DLD1 (cell line): ENCODE data around the gene PLXNB3.
"Not testable (repeated sequence)": the region's sequence is repeated elsewhere in the genome, so short reads cannot be mapped to it uniquely, and the experiment has no call there.

Source experiments
- in situ Hi-C: cut with HindIII; loops from 2 replicates; pipeline ENCODE4 v1.10.0; 2017; ENCODE audit warnings: low sequenced_read_pairs

Gene PLXNB3

DNA sequence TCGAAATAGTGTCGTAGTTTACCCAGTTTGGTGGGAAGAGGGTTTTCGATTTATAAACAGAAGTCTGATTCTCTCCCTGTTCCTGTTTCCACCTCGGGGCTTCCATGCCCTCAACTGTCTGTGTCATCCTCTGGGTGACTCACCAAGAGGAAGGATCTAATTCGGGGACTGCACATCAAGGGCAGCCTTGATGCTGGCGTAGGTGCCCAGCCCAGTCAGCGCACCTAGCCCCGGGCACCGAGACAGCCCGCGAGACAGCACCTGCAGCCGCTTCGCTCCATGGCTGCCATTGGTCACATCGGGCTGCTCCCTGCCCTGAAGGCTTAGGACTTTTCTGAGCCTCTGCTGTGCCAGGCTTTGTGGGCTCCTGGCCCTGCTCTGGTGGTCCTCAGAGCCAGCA lies 31.6 kb upstream of the PLXNB3 start:
- in situ Hi-C loops: no loop called here

- in situ Hi-C loops: no loop called here
Measured at GRCh38 chrX:153733651-153734240, 30.3 kb upstream of the PLXNB3 start.

GRCh38 chrX:153734871-153735270 lies 29.2 kb upstream of the PLXNB3 start:
- in situ Hi-C loops: no loop called here

GRCh38 chrX:153735274-153735673 lies 28.8 kb upstream of the PLXNB3 start:
- in situ Hi-C loops: no loop called here

DNA sequence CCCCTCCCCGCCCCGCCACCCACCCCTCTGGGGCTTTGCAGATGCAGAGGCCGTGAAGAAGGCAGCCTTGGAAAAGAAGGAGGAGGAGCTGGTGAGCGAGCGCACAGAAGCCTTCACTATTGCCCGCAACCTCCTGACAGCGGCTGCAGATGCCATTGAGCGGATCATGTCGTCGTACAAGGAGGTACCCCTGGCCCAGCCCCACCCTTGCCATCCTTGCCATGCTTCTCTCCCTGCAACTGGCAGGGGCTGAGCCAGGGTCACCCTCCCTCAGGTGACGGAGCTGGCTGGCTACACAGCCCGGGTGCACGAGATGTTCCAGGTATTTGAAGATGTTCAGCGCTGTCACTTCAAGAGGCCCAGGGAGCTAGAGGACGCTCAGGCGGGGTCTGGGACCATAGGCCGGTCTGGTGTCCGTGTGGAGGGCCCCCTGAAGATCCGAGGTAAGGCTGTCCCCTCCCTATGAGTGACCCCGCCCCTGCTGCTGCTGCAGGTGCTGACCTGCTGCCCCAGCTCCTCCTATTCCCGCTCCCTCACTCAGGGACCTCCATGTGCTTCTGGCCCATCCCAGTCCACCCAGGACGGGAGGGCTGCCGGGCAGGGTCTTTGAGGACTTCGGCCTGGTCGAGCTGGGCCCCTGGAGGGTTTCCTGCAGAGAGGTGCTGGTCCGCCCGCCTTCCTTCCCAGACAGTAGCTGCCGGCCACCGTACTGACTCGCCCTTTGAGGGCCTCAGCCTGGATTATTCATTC lies 27.8 kb upstream of the PLXNB3 start:
- in situ Hi-C loops: no loop called here

DNA sequence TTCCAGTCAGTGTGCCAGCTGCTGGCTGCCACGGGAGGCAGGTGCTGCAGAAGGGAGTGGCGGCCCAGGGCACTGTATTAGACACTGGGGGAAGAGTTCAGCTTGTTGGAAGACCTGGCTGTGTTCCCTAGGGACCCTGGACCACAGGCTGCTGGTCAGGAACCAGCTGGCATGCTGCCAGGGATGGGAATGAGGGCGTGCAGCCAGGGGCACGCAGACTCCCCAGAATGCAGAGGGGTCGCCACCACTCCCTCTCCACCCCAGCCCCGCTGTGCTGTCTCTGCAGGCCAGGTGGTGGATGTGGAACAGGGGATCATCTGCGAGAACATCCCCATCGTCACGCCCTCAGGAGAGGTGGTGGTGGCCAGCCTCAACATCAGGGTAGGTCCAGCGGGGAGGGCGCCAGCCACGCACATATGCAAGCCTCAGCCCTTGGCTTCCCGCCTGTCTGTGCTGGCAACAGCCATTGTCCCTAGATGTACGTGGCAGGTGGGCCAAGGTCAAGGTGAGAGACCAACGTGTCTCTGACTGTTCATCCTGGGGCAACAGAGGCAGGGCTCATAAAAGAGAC lies 27.1 kb upstream of the PLXNB3 start:
- in situ Hi-C loops: no loop called here

GRCh38 chrX:153738056-153738605 lies 25.9 kb upstream of the PLXNB3 start:
- in situ Hi-C loops: no loop called here

DNA sequence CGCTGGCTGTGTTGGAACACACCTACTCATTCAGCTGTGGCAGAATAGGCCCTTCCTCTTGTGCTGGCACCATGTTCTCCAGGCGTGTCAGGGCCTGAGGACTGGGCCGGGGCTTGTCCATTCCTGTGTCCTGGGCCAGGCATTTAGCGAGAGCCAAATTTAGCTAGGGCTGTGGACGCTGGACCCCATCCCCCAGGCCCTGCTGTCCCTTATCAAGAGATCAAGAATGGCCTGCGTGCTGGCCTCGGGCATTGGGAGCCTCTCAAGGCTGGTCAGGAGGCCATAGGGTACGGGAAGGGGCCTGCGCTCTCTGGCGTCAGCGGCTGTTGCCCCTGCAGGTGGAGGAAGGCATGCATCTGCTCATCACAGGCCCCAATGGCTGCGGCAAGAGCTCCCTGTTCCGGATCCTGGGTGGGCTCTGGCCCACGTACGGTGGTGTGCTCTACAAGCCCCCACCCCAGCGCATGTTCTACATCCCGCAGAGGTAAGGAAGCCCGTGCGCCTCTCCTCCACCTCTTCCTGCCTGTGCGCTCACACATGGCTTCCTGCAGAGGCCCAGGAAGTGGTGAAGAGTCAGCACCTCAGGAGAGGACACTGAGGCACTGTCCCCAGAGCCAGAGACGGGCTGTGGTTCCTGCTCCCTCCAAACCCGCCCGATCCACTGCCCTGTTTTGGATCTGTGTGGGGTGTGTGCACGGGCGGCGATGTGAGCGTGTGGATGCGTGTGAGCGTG lies 24.1 kb upstream of the PLXNB3 start:
- in situ Hi-C loops: no loop called here

GRCh38 chrX:153740631-153741222 lies 23.3 kb upstream of the PLXNB3 start:
- in situ Hi-C loops: no loop called here

DNA sequence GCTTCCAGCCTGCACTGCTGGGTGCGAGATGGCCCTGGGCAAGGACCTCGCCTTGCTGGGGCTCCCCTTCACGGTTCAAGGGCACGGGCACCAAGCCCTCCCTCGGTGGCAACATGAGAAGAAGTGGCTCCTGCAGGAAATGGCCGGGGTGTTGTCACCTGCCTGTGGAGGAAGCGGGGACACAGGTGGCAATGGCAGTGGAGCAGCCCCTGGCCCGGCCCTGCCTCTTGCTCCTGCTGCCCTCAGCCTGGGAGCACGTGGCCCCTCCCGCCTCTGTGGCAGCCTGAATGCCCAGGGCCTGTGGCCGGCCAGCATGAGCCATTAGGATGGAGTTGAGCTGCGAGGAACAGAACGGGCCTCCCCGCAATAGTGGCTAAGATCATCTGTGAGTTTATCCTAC lies 22.6 kb upstream of the PLXNB3 start:
- in situ Hi-C loops: no loop called here

DNA sequence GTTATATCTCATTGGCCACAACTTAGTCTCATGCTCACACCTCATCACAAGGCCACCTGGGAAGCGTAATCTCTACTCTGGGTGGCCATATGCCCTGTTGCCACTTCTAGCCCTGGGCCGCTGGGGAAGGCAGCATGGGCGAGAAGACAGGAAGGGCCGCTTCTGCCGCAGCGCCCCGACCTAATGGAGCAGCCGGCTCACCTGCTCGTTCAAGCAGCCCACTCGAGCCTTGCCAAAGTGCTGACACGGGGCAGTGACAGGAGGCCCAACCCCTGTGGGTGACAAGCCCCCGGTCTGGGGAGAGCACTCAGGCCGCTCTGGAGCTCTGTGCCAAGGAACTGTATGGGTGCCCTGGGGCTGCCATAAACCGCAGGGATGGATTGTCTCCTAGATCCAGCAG lies 21.9 kb upstream of the PLXNB3 start:
- in situ Hi-C loops: not testable (repeated sequence)

GRCh38 chrX:153742796-153743467 lies 21.1 kb upstream of the PLXNB3 start:
- in situ Hi-C loops: not testable (repeated sequence)

DNA sequence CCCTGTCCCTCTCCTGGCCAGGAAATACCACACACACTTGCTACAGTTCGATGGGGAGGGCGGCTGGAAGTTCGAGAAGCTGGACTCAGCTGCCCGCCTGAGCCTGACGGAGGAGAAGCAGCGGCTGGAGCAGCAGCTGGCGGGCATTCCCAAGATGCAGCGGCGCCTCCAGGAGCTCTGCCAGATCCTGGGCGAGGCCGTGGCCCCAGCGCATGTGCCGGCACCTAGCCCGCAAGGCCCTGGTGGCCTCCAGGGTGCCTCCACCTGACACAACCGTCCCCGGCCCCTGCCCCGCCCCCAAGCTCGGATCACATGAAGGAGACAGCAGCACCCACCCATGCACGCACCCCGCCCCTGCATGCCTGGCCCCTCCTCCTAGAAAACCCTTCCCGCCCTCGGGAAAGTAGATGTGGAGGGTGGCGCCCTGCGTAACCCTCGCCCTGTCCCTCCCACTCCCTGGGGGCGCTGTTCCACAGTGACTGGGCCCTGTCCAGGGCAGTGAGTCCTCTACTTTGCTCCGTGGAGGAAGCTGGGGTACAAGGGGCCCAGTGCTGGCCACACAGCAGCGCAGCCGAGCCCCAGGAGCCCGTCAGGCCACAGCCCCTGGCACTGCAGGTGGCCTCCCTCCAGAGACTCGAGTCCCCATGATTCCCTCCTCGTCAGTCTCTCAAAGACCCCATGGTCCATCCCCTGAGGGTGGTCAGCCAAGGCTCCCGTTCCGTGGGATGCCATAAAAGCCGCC lies 20.4 kb upstream of the PLXNB3 start:
- in situ Hi-C loops: not testable (repeated sequence)

GRCh38 chrX:153744210-153745066 lies 19.6 kb upstream of the PLXNB3 start:
- in situ Hi-C loops: no loop called here

- in situ Hi-C loops: not testable (repeated sequence)
Measured at GRCh38 chrX:153745067-153745433, 19.0 kb upstream of the PLXNB3 start.

GRCh38 chrX:153746359-153746758 lies 17.7 kb upstream of the PLXNB3 start:
- in situ Hi-C loops: no loop called here

DNA sequence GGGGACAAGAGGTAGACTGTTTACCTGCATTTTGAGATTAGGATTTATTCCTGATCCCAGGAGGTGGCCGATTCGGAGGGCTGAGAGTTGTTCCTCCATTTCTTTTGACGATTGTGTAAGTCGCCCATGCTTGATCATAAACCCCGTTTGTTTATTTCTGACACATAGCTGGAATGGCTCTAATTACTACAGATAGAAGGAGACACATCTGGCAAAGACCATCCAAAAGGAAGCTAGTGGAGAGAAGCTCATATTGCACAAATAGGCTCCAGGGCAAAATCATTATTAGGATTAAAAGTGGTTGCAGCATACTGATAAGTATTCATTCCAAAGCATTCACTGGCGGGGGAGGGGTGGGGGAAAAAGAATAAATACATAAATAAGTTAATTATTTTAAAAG lies 17.1 kb upstream of the PLXNB3 start:
- in situ Hi-C loops: not testable (repeated sequence)

DNA sequence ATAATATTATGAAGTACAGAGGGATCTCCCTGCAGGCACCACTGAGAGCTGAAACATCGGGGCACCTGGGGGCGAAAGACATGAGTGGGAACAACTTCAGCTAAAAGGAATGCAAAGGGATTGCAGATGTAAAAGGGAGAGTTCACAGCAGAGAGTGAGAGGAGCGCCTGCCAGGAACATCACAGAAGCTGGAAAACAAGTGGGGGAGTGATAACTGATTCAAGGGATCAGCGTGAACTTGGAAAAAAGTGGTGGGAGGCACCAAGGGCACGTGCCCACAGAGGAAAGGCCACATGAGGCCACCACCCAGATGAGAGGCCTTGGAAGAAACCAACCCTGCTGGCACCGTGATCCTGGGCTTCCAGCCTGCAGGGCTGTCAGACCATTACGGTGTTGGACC lies 15.0 kb upstream of the PLXNB3 start:
- in situ Hi-C loops: not testable (repeated sequence)
